Measurements from ENCODE around the gene VIL1. TPM values are rescaled to one million over a fixed set of nuclear protein-coding genes. Genes with fewer than 3 reads are reported as not detected.

VIL1 gene
- total and polyA plus RNA-seq, 9 of the 15 experiments (the other 6 are each of a cell fraction or from before 2014, with no cell fraction given) = 0.51 to 2.7 (median 1.2) TPM

- TF ChIP-seq PBX2 (CRISPR knock-in tag; IDR thresholded peaks at IDR 0.05; ENCODE audit: low read depth) (no peak), PBX2 (tag; conservative IDR thresholded peaks at IDR 0.05; ENCODE audit: low read depth) (no peak), JUND (IDR thresholded peaks at IDR 0.05; ENCODE audit: borderline replicate concordance, low read depth, low read length) (0 out of 2 replicates have a peak, but pooled peaks have one; percentile 17), JUND (tag; IDR thresholded peaks at IDR 0.05; ENCODE audit: borderline replicate concordance, low read depth, low read length) (no peak), ARID4B (CRISPR knock-in tag; IDR thresholded peaks at IDR 0.05) (no peak; the same call in 1 of the 2 replicates), ID3 (CRISPR knock-in tag; IDR thresholded peaks at IDR 0.05) (no peak), ID3 (tag; IDR thresholded peaks at IDR 0.05) (no peak), ATF6 (CRISPR knock-in tag; IDR thresholded peaks at IDR 0.05) (no peak), ADNP (tag; IDR thresholded peaks at IDR 0.05) (no peak), BCOR (IDR thresholded peaks at IDR 0.05) (peak; percentile 22; the same call in 1 of the 2 replicates), ETV5 (CRISPR knock-in tag; IDR thresholded peaks at IDR 0.05; ENCODE audit: low read depth) (0 out of 2 replicates have a peak, but pooled peaks have one; percentile 46), CBFB (CRISPR knock-in tag; IDR thresholded peaks at IDR 0.05) (peak; percentile 61; the same call in 1 of the 2 replicates), ELF4 (CRISPR knock-in tag; IDR thresholded peaks at IDR 0.05) (no peak), RBM22 (IDR thresholded peaks at IDR 0.05; ENCODE audit: low read depth, low read length, poor library complexity, severe bottlenecking) (no peak), SPI1 (IDR thresholded peaks at IDR 0.05; ENCODE audit: borderline replicate concordance, low read depth, low read length) (peak; percentile 85), RBM14 (IDR thresholded peaks at IDR 0.05; ENCODE audit: borderline replicate concordance, insufficient read depth, low read depth, low read length) (no peak), DPF2 (IDR thresholded peaks at IDR 0.05) (peak; percentile 43; the same call in 1 of the 2 replicates), NR1H2 (CRISPR knock-in tag; IDR thresholded peaks at IDR 0.05) (0 out of 2 replicates have a peak, but pooled peaks have one; percentile 26), FOSL1 (tag; conservative IDR thresholded peaks at IDR 0.05) (no peak)
Observed at GRCh38 chr2:218406949-218407618, 11.8 kb upstream of the VIL1 start (continued).

Measured in K562 (cell line).